HG02981 (cell line): ENCODE measurements around the gene ZCWPW1.
"Not testable (repeated sequence)": the region's sequence is repeated elsewhere in the genome, so short reads cannot be mapped to it uniquely, and the experiment has no call there.

Source experiments
- ATAC-seq: cut with Tn5 transposase; IDR thresholded peaks from one replicate; pipeline ENCODE4 v1.9.1; 2021; ENCODE audit warnings: mild to moderate bottlenecking, moderate library complexity; ENCODE audit not compliant: unreplicated experiment

ZCWPW1 gene

DNA sequence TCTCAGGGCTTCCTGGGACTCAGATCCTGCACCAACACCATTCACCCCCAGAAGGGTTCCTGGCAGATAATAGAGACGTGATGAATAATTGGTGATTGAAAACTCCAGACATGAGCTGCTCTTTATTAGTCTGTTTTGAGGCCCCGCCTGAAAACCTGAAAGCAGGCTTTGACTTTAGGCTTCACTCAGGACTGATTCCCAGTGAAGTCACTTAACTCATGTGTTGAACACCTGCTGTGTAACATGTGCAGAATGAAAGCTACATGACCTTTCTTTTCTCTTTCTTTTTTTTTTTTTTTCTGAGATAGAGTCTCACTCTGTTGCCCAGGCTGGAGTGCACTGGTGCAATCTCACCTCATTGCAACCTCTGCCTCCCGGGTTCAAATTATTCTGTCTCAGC, 26.7 kb upstream of the ZCWPW1 start:
- no peak for ATAC-seq

GRCh38 chr7:100453854-100454253, 25.4 kb upstream of the ZCWPW1 start:
- ATAC-seq: not testable (repeated sequence)

GRCh38 chr7:100452513-100452912, 24.0 kb upstream of the ZCWPW1 start:
- ATAC-seq: no peak

DNA sequence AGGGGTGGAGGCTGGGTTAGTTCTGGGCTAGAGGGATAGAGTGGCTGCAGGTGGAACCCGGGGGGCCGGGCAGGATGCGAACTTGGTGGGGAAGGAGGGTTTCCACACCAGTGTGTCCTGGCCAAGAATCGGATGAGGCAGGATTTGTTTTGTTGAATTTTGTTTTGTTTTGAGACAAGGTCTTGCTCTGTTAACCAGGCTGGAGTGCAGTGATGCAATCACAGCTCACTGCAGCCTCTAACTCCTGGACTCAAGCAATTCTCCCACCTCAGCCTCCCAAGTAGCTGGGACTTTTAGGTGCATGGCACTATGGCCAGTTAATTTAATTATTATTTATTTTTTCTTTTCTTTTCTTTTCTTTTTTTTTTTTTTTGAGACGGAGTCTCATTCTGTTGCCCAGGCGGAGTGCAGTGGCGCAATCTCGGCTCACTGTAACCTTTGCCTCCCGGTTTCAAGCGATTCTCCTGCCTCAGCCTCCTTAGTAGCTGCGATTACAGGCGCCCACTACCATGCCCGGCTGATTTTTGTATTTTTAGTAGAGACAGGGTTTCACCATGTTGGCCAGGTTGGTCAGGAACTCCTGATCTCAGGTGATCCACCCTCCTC, 20.8 kb upstream of the ZCWPW1 start:
- ATAC-seq: no peak

DNA sequence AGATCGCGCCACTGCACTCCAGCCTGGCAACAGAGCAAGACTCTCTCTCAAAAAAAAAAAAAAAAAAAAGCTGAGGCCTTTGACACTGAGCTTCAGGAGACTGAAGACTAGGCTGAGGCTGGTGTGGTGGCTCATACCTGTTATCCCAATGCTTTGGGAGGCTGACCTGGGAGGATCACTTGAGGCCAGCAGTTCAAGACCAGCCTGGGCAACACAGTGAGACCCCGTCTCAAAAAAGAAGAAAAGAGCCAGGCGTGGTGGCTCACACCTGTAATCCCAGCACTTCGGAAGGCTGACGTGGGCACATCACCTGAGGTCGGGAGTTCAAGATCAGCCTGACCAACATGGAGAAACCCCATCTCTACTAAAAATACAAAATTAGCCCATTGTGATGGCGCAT, 18.9 kb upstream of the ZCWPW1 start:
- not testable (repeated sequence) for ATAC-seq

DNA sequence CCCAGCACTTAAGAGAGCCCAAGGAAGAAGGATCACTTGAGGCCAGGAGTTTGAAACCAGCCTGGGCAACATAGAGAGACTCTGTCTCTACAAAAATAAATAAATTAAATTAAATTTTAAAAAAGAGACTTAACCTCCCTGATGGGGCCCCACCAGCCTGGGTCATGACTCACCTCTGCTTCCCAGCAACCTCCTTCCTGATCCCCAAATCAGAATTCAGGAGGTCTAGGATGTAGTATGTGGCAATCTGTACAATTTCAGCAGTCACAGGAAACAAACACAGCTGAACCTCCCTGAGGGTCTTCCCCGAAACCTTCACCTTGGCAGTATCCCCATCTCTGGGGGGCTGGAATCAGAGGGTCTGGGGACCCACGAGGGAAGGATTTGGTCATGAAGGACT, 17.5 kb upstream of the ZCWPW1 start:
- no peak for ATAC-seq

DNA sequence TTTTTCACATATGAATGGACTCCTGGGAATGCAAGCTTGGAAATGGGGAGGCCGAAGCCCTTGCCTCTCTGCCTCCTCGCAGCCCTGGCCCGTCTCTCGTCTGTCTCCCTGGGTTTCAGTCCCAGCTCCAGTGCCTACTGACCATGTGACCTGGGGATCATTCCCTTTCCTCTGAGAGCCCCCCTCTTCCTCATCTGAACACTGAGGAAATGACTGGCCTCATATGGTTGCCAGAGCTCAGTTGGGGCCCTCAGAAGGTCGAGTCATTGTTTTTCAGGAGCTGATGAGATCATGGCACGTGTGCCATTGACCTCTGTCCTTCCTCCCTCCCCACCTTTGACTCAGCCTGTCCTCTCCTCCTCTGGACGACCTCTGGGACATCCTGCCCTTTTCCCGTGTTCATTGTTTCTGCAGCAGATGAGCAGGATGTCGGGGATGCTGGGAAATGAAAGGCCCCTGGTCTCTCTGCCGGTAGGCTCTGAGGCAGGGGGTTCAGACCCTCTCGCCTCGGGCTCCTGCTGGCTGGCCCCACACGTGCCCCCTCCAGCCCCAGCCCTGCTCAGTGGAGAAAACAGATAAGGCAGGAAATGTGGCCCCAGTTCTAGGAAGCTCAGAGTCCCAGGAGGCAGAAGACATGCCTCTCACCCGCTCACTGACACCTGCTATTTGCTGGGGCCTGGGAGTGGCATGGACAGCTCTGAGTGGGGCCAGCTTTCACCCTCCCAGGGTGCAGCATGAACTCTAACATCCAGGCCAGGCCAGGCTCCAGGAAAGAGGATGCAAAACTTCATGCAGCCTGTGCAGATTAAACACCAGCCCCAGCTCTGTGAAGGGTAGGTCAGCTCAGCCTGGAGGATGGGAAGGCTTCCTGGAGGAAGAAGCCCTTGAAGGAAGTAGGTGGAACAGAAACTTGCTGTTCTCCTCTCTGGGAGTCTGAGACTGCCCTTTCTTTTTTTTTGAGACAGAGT, 16.1 kb upstream of the ZCWPW1 start:
- ATAC-seq: no peak

DNA sequence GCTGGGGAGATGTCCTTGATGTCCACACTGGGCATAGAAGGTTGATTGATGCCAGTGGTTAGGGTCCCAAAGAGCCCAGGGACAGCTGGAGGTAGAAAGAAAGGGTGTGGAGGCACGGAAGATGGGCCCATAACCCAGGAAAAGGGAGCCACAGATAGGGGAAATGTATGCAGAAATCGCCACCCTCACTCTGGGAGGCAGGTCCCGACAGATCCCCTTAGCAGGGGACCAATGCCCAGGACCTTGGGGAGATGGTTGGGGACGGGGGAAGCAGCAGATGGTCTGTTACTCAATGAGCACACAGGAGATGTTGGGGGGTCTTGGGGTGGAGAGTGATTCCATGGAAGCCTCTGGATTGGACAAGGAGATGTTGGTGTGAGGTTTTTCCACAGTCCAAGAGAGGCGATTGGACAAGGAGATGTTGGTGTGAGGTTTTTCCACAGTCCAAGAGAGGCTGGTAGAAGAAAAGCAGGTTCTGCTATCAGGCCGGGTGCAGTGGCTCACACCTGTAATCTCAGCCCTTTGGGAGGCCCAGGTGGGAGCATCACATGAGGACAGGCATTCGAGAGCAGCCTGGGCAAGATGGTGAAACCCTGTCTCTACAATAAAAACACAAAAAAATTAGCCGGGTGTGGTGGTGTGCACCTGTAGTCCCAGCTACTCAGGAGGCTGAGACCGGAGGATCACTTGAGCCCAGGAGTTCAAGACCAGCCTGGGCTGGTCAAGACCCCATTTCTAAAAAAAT, 14.8 kb upstream of the ZCWPW1 start:
- no peak for ATAC-seq

DNA sequence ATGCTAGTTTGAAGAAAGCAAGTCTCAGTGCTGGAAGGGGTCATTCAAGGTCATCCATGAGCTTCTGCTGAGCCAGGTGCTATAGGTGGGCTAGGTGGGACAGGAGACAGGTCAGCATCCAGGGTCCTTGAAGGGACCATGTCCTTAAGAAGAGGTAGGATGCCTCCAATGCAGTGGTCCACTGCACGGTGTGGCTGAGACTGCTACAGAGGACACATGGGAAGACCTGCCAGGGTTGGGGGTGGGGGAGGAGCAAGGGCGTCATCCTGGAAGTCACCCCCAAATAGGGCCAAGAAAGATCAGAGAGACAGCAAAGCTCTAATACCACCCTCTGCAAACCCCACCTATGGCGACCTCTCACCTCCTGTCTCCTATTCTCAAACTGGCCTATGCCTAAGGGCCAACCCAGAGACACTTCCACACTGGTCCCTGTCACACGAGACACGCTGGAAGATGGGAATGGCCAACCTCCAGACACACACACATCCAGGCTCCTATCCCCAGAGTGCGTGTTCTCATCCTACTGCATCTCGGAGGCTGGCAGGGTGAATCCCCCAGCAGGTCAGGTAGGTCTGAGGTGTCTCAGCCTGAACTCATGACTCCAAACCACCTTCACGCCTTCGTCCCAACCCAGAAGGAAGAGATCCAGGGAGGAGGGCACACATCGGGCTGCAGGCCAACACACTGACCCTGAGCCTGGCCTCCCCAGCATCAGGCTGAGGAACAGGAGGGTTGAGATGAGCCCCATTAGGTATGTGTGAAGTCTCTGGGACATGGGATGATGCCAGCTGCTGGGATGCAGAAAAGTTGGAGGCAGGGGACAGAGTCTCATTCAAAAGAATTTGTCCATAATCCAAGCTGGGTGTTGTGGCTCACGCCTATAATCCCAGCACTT, 13.4 kb upstream of the ZCWPW1 start:
- no peak for ATAC-seq

DNA sequence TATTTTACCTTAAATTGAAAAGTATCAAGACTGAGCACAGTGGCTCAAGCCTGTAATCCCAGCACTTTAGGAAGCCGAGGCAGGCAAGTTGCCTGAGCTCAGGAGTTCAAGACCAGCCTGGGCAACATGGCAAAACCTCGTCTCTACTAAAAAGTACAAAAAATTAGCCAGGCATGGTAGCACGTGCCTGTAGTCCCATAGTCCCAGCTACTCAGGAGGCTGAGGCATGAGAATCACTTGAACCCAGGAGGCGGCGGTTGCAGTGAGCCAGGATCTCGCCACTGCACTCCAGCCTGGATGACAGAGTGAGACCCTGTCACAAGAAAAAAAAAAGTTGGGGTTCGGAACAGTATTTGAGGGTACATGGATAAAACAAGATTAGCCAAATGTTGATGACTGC, 10.7 kb upstream of the ZCWPW1 start:
- not testable (repeated sequence) for ATAC-seq

GRCh38 chr7:100438731-100439130, 10.2 kb upstream of the ZCWPW1 start:
- not testable (repeated sequence) for ATAC-seq

- no peak for ATAC-seq
These were observed 9.7 kb upstream of the ZCWPW1 start for GRCh38 chr7:100438172-100438571.

DNA sequence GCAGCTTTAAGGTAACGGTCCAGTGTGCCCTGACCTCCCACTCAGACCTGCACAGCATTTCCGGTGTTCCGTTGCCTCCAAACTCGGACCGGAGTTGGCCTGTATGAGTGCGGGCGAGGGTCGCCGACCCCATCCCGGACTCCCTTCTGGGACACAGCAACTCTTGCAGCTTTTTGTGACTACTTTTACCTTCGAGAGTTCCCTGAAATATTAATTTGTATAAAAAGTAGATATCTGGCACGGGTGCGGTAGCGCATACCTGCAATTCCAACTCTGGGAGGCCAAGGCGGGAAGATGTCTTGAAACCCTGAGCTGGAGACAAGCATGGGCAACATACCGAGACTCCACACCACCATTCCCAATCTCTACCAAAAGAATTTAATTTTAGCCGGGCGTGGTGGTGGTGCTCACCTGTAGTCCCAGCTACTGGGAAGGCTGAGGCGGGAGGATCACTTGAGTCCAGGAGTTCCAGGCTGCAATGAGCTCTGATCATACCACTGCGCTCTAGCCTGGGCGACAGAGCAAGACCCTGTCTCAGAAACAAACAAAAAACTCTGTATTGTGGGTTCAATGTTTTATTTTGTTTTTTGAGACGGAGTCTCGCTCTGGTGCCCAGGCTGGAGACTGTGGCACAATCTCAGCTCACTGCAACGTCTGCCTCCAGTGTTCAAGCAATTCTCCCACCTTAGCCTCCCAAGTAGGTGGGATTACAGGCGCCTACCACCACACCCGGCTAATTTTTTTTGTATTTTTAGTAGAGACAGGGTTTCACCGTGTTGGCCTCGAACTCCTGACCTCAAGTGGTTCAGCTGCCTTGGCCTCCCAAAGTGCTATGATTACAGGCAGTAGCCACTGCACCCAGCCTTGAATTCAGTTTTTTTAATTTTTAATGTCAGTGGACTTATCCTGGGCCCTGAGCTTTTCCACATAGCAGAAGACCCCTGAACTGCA, 8.9 kb upstream of the ZCWPW1 start:
- no peak for ATAC-seq

DNA sequence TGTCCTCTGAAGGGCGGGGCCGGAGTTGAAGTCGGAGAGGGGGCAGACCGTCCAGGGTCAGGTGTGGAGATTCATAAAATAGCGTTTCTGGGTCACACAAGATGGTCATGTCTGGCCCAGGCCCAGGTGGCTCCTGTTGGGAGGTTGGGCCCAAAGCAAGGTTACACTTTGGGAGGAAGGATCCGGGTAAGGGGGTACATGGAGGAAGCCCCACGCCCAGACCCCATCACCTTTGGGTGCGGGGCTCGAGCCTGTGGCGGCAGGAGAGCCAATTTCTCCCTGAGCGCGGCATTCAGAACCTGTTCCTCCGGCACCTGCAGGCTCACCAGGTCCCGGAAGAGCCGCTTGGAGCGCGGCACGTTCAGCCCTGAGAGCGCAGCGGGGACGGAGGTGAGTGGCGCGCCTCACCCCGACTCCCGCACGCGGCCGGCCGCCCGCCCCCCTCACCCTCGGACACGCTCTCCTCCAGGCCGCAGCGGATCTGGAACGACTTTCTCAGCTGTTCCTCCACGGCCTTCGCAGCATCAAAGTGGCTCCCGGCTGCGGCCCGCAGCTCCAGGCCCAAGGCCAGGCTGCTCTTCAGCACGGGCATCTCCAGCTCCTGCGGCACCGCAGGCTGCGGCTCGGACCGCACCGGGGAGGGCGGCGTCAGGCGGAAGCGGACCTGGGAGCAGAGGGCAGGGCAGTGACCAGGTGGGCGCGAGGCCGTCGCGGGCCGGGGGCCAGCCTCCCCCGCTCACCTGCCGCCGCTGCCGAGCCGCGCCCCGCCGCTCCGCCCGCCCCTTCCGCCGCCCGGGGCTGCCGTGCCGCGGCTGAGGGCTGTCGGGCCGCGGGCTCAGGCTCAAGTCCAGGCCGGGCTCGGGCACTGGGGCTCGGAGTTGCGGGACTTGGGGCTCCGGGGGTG, 7.2 kb upstream of the ZCWPW1 start:
- peak; percentile 25 for ATAC-seq

GRCh38 chr7:100434297-100435144, 6.0 kb upstream of the ZCWPW1 start:
- ATAC-seq: no peak

- no peak for ATAC-seq
These were observed 5.2 kb upstream of the ZCWPW1 start for GRCh38 chr7:100433592-100434296.

GRCh38 chr7:100433276-100433591, 4.7 kb upstream of the ZCWPW1 start:
- ATAC-seq: no peak
